ENCODE measurements around the gene CLSTN2.

The CLSTN2 gene

DNA sequence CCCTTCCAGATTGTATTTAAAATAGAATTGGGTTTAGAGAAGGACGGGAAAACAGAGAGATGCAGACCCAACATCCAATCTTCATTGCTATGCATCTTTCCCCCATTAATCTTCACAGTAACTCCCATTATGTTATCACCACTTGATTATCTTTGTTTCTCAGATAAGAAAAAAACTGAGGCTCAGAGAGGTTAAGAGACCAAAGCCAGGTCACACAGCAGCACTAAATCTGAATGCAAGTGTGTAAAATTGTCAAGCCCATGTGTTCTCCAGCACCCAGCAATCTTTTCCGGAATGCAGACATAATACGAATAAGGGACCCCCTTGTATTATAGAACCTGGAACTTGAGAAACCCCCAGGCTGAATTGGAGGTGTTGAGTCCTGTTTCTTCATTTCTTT is 662.4 kb downstream of the CLSTN2 start:
- H3K4me3 ChIP-seq (ENCODE audit: low read length): no peak overlapping the region
- DNase-seq (ENCODE audit: low read depth, low spot score): no peak

DNA sequence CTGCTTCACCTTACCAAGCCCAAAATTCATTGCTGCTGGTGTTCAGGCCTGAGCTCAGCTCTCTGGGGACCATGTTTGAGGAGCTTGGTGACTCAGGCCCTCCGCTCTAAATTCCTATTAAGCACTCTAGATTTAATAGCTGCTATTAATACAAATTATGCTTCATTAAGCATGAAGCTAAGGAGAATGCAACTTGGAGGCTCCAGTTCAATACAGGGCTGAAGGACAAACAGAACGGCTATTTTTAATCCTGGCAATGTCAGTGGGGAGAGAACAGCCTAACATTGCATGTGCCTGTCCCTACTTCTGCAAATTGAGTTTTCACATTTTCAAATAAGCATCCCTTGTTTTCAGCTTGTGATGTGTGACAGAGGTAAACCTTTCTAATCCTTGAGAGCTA is 662.8 kb downstream of the CLSTN2 start:
- DNase-seq (ENCODE audit: low read depth, low spot score): no peak
- no peak overlapping the region for H3K4me3 ChIP-seq (ENCODE audit: low read length)

DNA sequence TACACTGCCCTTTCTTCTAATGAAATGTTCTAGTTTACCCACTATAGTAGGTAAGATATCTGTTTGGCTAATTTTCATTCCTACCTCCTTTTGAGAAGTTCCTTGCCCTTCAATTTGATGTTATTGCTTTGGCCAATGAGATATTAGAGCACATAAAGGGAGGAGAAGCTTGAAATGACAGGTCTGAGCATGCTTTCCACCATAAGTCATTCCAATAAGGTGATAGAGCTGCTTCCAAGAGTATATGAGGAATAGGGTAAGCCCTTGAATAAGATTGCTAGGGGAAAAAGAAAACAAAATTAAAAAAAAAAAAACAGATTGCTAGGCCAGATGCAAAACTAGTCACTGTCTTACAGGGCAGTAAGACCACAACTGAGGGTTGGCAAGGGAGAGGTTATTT is 664.0 kb downstream of the CLSTN2 start:
- no peak overlapping the region for H3K4me3 ChIP-seq (ENCODE audit: low read length)
- no peak for DNase-seq (ENCODE audit: low read depth, low spot score)

DNA sequence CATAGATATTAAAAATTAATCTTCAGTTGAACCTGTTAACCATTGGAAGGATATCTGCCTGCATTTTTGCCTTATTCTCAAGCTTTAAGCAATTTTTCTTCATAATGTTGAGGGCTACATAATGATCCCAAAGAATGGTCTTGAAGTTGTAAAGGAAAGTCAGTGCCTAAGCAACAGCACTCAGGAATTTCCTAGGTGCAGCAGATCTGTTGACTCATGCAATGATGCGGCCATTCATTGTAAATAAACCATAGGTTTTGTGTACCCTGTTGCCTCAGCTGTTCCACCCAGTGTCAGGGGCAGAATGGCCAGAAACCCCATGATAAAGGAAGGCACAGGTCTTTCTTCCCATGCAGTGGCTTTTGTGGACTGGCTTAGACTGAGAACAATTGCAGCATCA is 664.5 kb downstream of the CLSTN2 start:
- no peak overlapping the region for H3K4me3 ChIP-seq (ENCODE audit: low read length)
- no peak for DNase-seq (ENCODE audit: low read depth, low spot score)

DNA sequence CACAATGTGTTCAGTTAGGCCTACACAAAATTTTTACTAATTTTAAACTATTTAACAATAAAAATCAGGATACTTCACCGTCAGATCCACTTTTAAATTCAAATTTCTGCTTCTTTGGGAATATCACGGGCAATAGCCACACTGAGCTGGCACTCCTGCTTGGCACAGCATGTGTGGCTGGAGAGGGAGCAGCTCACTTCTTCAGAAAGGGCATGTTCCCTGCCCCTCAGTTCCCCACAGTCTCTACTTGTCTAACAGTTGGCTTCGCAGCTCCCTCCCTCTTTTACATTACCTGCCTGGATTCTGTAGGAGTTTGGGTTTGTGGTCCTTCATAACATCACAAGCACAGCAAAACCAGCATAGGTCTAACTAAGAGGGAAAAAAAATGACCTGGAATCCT is 666.9 kb downstream of the CLSTN2 start:
- H3K4me3 ChIP-seq (ENCODE audit: low read length): no peak overlapping the region
- DNase-seq (ENCODE audit: low read depth, low spot score): no peak

DNA sequence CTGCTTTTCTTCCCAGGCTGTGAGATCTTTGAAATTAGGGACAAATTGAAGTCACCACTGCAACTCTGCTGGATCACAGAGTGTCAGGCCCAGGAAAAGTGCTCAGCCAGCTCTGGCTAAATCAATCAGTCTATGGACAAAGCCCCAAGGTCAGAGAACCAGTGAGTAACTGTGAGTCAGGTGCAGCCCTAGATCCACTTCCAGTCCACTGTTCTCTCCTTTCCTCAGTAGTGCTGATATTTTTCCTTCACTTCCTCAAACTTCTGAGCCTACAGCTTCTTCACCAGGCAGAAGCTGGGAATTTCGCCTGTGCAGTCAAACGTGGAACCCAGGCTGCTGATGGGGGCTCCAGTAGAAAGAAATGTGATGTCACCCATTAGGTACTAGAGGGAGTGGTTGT is 667.8 kb downstream of the CLSTN2 start:
- no peak overlapping the region for H3K4me3 ChIP-seq (ENCODE audit: low read length)
- DNase-seq (ENCODE audit: low read depth, low spot score): no peak

DNA sequence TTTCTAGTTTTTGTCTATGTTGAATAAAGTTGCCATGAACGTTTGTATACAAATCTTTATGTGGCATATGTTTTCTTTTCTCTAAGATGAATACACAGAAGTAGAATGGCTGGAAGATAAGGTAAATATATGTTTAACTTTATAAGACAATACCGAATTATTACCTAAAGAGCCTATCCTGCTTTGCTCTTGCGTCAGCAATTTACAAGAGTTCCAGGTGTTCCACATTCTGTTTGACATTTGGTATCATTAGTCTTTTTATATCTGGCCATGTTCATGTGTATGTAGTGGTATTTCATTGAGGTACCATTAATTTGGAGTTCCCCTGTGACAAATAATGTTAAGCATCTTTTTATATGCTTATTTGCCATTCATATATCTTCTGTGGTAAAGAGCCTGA is 668.8 kb downstream of the CLSTN2 start:
- no peak overlapping the region for H3K4me3 ChIP-seq (ENCODE audit: low read length)
- no peak for DNase-seq (ENCODE audit: low read depth, low spot score)

DNA sequence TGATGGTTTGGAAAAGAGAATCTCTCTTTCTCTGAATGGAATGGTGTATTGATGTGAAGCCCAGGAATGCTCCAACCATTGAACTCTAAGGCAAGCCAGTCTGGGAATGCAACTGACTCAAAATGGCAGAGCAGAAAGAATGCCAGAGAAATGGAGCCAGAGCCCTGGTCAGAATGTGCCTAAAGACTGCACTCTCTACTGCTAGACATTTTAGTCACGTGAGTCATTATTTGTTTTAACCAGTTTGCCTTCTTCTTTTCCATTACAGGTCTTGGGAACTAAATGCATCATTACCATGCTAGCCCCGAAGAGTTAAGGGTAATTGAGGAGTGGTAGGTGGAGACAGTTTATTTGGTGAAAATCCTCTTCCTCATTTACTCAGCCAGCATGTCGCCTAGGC is 675.6 kb downstream of the CLSTN2 start:
- H3K4me3 ChIP-seq (ENCODE audit: low read length): no peak overlapping the region
- DNase-seq (ENCODE audit: low read depth, low spot score): no peak

DNA sequence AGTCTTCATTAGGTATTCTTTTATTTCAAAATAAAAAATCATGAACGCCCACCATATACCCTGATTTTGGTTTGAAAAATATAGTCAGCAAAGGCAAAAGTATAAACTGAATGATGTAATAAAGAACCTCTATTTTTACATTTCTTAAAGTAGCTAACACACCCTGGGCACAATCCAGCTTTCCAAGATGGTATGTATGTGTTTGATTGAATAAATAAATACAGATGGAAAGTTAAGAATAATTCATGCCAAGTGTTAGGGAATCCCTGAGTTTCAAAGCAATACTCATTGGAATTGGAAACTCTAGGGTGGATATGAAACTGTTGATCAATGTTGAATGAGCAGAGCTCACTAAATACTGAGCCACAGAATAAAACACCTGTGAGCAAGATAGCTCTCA is 679.0 kb downstream of the CLSTN2 start:
- DNase-seq (ENCODE audit: low read depth, low spot score): no peak
- no peak overlapping the region for H3K4me3 ChIP-seq (ENCODE audit: low read length)

DNA sequence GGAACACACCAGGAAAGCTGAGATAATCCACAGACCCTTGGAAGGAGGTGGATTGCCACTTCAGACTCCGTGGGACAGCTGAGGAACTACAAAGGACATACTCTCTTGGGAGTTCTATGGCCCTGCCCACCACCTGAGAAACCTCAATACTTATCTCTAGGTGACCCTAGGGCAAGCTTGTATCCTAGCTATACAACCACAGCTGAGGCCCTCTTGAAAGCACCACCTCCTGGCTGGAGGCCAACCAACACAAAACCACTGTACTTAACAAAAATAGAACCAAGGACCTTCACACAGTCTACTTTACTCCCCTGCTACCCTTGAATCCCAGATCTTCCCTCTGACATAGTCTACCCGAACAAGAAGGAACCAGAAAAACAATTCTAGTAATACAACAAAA is 682.1 kb downstream of the CLSTN2 start:
- DNase-seq (ENCODE audit: low read depth, low spot score): no peak
- H3K4me3 ChIP-seq (ENCODE audit: low read length): no peak overlapping the region

DNA sequence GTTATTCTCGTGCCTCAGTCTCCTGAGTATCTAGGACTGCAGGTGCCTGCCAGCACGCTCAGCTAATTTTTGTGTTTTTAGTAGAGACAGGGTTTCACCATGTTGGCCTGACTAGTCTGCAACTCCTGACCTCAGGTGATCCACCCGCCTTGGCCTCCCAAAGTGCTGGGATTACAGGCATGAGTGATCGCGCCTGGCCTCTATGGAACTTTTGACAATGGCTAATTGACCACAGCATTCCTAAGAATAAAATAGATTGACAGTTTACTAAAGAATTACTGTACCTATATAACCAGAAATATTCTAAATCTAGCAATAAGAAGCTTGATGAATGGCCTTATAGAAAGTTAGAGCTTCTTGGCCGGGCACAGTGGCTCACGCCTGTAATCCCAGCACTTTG is 691.9 kb downstream of the CLSTN2 start:
- no peak overlapping the region for H3K4me3 ChIP-seq (ENCODE audit: low read length)
- DNase-seq (ENCODE audit: low read depth, low spot score): no peak
